Astrocyte (in vitro differentiated cells and primary cell): ENCODE data around the gene HYAL1.

Source experiments
- CTCF ChIP-seq: IDR thresholded peaks from 2 replicates; pipeline ENCODE4 v1.5.1; 2011; ENCODE audit warnings: low read depth, mild to moderate bottlenecking, inconsistent platforms, low read length, moderate library complexity; ENCODE audit not compliant: insufficient read depth
- EZH2 ChIP-seq: IDR thresholded peaks from 2 replicates; pipeline ENCODE4 v1.6.1; 2012; ENCODE audit warnings: mild to moderate bottlenecking, low read length, inconsistent platforms; ENCODE audit not compliant: insufficient read depth

- TF ChIP-seq CTCF (no peak), EZH2 (no peak)
Measured at GRCh38 chr3:50268276-50268675, 35.1 kb downstream of the HYAL1 start.
